Hematopoietic multipotent progenitor cell treated with erythropoietin and hydrocortisone succinate and interleukin-3 and kit ligand, for 4 days (in vitro differentiated cells): Measurements from ENCODE around the gene LYZ.
A peak's percentile ranks its signal among the peaks of the same experiment; 100 is the strongest.

Experiments used
- DNase-seq: peaks from one replicate; pipeline ENCODE4 v3.0.0-alpha.2; 2015

The LYZ gene

GRCh38 chr12:69339999-69340398 lies 8.2 kb upstream of the LYZ start:
- peak; percentile 15 for DNase-seq

GRCh38 chr12:69341328-69341727 lies 6.9 kb upstream of the LYZ start:
- peak; percentile 72 for DNase-seq

DNA sequence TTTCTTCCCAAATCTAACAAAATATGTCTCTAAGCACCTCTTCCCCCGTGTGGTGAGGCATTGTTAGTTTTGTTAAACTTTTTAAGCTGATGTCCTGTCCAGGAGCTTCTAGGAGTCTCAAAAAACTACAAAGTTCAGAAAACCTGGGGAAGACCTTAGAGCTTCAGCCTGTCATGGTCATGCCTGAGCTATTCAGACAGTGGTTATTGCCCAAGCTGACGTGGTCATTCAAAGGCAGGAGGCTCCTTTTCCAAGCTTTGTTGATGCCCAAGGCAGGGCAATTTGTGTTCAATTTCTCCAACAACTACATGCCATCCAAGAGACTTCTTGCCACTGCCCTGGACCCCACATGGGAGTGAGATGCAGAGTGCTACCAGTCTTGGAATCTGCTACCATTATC lies 5.8 kb upstream of the LYZ start:
- DNase-seq: no peak

DNA sequence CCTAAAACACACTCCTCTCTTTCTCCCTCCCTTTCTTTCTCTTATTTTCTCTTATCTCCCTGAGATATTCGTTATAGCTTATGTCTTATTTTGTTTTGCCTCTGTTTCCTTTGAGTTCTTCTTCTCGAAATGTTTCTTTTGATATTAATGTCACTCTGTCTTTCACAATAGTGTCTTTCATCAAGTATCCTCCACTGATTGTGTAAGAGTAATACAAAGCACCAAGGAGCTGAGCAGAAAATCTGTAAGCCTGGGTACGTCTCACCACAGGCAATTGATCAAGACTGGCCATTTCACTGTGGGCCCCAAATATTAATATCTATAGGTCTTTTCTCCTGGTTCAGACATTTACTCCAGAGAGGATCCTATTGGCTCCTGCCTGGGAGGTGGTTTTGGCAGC lies 4.8 kb upstream of the LYZ start:
- peak; percentile 58 for DNase-seq

DNA sequence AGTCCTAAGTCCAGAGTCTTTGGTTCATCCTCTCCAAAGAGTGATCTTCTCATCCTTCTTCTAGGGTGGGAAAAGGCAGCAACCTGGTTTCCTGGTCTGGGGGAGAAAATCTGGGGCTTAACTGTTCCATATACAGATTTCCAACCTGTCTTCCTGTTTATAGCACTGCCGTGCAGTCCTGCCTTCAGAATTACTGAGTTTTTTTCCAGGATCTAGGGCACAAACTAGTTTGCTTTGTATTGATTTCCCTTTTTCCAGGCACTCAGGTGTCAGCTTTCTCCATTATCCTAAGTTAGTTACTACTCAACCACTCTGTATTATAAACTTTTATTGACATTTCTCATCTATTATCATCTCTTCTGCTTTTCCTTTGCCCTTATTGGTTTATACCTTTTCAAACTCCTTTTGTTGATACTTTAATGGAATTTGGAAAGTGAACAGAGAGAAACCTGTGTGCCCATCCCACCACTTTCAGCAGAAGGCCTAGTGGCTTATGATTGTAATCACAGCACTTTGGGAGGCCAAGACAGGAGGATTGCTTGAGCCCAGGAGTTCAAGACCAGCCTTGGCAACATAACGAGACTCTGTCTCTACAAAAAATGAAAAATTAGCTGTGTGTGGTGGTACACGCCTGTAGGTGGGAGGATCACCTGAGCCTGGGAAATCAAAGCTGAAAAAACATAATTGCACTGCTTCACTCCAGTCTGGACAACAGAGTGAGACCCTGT lies 4.1 kb upstream of the LYZ start:
- no peak for DNase-seq

DNA sequence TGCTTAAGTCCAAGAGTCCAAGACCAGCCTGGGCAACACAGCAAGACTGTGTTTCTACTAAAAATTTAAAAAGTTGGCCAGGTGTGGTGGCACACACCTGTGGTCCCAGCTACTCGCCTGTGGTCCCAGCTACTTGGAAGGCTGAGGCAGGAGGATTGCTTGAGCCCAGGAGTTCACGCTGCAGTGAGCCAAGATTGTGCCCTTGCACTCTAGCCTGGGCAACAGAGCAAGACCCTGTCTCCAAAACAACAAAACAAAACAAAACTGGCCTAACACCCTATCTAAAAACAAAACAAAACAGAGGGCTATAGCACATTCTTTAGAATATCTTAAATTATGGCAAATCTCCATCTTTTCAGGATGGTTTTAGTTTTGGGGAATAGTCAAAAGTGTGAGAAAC lies 3.1 kb upstream of the LYZ start:
- DNase-seq: no peak

DNA sequence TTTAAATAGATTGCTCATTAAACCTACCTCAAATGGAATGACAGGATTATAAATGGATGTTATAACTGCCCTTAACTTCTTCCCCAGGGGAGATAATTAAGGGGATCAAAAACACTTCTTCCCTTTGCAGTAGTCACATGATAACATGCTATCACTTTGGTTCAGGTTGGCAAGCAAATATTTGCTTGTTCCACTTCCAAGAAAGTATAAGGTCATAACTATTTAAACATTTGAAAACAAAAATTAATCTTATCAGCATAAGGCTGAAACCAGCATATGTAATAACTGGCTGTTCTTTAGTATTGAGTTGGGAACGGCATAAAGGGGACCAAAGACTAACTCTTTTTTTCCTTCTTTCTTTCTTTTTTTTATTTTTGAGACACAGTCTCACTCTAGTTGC lies 2.4 kb upstream of the LYZ start:
- DNase-seq: peak; percentile 36

- DNase-seq: no peak
These were observed 1.9 kb downstream of the LYZ start for GRCh38 chr12:69350002-69350626.

GRCh38 chr12:69350777-69351176 lies 2.6 kb downstream of the LYZ start:
- DNase-seq: no peak

- DNase-seq: no peak
These were observed 3.5 kb downstream of the LYZ start for GRCh38 chr12:69351462-69352236.

DNA sequence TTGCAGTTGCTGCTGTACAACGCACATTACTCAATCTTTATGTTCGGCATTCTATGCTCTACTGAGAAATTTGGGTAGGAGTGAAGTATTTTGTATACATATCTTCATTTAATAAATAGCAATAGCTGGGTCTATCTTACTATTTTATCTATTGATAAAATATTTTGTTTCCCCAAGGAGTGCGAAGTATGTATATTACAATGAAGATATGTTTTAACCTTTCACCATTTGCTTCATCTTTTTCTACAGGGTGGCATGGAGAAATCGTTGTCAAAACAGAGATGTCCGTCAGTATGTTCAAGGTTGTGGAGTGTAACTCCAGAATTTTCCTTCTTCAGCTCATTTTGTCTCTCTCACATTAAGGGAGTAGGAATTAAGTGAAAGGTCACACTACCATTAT lies 4.7 kb downstream of the LYZ start:
- DNase-seq: no peak

DNA sequence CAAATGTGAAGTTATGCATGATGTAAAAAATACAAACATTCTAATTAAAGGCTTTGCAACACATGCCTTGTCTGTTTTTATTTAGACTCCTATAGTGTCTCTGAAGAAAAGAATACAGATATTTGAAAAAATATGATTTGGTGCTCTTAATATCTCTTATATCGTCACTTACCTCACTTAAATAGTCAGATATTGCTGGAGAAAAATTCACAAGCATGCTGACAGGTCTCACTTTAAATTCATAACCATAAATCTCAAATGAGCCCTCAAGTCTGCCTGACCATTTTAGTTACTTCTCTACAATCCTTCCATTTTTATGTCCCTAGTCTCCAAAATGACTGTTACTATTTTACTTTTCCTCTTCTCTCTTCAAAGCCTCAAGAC lies 6.0 kb downstream of the LYZ start:
- no peak for DNase-seq

GRCh38 chr12:69354556-69355187 lies 6.5 kb downstream of the LYZ start:
- DNase-seq: peak; percentile 23

DNA sequence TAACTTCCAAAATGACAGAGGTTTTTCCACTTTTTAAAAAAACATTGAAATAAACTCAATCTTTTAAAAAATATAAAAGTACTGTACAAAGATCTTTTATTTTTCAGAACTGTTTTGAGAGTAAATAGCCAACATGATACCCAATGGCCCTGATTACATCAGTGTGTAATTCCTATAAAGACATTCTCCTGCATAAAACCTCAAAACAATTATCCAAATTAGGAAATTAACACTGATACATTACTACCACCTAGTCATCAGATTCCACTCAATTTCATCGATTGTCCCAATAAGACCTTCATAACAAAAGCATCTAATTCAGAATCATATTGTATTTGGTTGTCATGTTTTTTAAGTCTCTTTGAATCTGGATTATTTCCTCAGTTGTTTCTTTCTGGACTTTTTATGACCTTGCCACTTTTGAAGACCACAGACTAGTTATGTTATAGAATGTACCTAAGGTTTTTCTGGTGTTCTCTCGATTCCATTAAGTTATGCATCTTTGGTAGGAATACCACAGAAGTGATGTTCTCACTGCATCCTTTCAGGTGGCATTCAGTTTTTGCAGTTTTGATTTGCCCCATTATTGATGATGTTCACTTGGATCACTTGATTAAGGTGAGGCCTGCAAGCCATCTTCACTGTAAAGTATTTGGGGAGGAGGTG lies 7.3 kb downstream of the LYZ start:
- no peak for DNase-seq

DNA sequence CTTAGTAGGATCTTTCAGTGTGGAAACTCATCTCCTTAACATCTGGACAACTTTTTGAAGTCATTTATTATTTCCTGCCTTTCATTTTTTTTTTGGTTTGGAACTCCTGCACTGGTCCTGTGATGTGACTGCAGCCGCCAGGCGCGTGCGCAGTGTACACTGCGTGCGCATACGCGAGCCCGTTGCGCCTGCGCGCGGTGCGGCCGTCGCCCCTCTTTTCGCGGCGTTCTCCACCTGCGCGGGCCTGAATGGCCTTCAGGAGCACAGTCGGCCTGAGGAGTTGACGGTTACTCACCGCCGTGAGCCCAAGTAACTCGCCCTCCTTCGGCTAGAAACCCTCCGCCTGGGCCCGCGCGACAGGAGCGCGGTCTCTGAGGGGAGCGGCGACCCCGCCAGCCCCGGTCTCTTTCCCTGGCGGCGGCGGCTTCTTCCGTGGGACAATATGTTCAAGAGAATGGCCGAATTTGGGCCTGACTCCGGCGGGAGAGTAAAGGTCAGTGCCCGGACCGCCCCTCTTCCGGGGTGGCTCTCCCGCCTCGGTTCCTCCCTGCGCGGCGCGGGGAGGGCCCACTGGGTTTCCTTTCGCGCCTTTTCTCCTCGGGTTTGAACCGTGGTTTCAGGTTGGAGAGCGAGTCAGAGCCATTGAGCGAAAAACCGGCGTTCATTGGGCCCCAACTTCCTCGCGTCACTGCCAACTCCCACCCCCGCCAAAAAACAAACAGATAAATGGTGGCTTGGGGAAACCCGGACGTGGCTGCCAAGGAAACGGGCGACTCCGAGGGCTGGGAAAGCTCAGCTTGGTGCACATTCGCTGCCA lies 11.6 kb downstream of the LYZ start, which contains the start of gene YEATS4:
Gene YEATS4 (plus strand): TSS at position 213 of the 817 bp plus-strand sequence. CDS start 230 bp downstream, at position 443.
- peak; percentile 98 for DNase-seq

DNA sequence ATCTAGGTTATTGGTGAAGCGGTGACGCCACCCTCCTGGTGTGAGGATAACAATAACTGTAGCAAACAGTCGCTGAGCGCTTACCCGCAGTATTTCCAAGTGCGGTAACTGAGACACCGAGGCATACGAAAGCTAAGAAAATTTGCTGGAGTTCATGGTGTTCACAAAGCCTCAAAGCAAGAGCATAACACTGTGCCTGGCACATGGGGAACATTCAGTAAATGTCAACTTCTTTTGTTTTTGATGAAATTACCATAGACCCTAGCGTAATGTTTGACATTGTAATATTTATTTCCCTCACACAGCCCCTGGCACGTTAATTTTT lies 12.1 kb downstream of the LYZ start:
- DNase-seq: no peak

DNA sequence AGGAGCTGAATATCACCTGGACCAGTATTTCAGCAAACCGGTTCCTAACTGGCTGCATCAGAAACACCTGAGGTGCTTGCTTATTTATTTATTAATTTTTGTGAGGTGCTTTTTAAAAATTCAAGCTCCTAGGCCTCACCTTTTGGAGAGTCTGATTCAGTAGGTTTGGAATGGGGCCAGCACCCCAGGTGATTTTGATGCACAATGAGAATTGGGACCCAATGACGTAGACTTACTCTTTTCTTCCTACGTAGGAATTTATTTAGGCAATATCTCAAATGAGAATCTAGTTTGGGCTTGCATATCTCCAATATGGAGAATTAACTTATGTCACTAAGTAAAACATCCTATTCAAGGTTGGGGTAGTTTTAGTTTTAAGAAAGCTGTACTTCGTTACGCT lies 18.6 kb downstream of the LYZ start:
- no peak for DNase-seq

DNA sequence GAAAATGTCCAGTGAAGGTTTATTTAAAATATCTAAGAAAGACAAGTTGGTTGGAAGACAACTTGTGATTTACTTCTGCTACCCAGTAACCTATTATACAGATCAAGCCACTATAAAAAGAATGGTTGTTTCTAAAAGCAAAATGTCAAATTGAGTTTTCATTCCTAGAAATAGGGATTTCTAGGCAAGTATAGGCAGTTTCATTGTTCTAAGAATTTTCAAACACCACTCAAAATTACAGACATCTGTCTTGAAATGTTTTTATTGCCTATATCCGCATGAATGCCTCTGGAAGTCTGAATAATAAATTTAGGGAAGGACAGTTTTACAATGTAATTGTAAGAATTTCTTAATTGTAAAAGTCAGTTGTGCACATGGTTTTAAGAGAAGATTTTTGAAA lies 20.0 kb downstream of the LYZ start:
- no peak for DNase-seq

GRCh38 chr12:69383074-69383473 lies 34.9 kb downstream of the LYZ start:
- DNase-seq: no peak

GRCh38 chr12:69385038-69385437 lies 36.9 kb downstream of the LYZ start:
- DNase-seq: no peak

DNA sequence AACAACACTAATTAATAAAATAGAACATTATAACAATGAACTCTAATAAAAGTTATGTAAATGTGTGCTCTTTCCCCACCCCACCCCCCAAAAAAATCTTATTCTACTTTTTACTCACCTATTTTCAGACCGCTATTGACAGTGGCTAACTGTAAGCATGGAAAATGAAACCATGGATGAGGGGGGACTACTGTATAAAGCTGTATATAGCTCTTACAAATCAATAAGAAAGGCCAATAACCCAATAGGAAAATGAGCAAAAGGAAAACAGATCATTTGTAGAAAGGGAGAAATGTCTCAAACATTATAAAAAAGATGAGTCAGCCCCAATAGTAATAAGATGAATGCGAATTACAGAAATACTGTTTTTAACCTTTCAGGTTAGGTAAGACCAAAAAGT lies 38.7 kb downstream of the LYZ start:
- no peak for DNase-seq

DNA sequence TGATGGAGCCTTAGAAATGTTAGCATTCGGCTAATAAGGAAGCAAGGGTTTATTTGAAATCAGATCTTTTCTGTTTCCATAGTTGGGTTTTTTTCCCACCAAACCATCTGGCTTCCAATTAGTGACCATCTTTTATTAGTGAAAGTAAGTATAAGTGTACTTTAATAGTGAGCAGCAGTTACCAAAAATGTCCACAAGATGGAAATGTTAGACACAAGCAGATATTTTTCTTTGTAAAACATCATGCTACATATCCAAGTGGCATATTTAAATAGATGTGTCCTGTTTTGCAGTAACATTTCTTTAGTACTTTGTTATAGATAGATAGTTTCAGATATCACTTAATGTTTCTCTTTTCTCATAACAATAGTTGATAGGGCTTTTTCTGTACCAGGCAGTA lies 40.2 kb downstream of the LYZ start:
- DNase-seq: peak; percentile 73
